Epithelial cell of proximal tubule (primary cell): ENCODE measurements around the gene SGK2. TPM values are rescaled to one million over a fixed set of nuclear protein-coding genes. Genes with fewer than 3 reads are reported as not detected.

Source experiments
- DNase-seq: peaks from one replicate; pipeline ENCODE4 v3.0.0-alpha.2; 2011; ENCODE audit warnings: low read depth
- H3K4me3 ChIP-seq: 2 replicates; pipeline ENCODE4 v1.5.1; 2011; ENCODE audit warnings: low read depth, mild to moderate bottlenecking, low read length
- total RNA-seq: library from RNA; depleted of rRNA; stranded (reverse); fragments of >200 nt; gene quantifications from 2 replicates; pipeline ENCODE4 v1.2.3, GENCODE V29; 2015
- TF ChIP-seq, protein P1 (sequence below): conservative IDR thresholded peaks from 2 replicates; pipeline ENCODE4 v1.5.1; 2012; ENCODE audit warnings: low read depth, mild to moderate bottlenecking, low read length

Gene SGK2
- total RNA-seq, 1 donor from 2014 or later, result 5.9 TPM

DNA sequence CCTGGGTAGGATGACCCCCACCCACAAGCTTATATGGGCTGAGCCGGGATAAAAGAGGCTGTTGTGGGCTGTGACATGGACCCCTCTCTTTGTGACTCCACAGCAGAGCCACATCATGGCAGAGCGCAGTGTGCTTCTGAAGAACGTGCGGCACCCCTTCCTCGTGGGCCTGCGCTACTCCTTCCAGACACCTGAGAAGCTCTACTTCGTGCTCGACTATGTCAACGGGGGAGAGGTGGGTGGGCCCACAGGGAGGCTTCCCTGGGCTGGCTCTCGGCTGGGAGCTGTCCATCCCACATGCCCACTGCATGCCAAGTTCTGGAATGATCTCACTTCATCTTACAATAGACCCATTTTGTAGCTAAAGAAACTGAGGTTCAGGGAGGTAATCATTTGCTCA is 10.5 kb downstream of the SGK2 start:
- no peak for DNase-seq
- H3K4me3 ChIP-seq, result no peak overlapping the region
- TF ChIP-seq, protein P1, sequence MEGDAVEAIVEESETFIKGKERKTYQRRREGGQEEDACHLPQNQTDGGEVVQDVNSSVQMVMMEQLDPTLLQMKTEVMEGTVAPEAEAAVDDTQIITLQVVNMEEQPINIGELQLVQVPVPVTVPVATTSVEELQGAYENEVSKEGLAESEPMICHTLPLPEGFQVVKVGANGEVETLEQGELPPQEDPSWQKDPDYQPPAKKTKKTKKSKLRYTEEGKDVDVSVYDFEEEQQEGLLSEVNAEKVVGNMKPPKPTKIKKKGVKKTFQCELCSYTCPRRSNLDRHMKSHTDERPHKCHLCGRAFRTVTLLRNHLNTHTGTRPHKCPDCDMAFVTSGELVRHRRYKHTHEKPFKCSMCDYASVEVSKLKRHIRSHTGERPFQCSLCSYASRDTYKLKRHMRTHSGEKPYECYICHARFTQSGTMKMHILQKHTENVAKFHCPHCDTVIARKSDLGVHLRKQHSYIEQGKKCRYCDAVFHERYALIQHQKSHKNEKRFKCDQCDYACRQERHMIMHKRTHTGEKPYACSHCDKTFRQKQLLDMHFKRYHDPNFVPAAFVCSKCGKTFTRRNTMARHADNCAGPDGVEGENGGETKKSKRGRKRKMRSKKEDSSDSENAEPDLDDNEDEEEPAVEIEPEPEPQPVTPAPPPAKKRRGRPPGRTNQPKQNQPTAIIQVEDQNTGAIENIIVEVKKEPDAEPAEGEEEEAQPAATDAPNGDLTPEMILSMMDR, result no peak

DNA sequence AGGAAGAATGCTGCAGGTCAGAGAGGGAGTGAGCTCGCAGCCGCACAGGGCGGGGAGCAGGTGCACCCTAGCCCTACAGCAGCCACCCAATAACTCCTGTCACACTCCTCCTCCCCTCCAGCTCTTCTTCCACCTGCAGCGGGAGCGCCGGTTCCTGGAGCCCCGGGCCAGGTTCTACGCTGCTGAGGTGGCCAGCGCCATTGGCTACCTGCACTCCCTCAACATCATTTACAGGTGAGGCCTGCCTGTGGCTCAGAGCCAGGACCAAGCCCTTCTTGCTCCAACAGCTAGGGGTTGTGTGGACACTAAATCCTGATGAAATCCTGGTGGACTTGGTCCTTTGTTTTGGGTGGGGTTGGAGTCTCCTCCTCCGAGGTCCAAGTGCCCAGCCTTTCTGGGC is 11.7 kb downstream of the SGK2 start:
- no peak overlapping the region for H3K4me3 ChIP-seq
- DNase-seq, result no peak
- TF ChIP-seq, protein P1, result no peak

DNA sequence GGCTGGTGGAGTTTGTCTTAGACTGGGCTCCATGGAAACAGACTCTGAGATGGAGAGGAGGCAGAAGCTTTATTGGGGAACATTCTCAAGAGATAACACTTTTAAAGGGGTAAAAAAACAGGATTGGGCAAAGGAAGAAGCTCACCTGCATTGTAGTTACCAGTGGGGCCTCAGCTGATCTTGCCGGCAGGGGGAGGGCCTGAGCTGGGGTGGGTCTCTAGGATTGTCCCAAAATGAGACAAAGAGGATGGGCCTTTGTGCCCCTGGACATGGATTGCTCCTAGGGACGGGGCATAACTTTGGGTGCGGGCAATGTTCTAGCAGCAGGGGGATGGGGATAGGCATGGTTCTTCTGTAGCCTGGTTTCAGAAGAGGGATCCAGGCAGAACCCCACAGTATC is 12.5 kb downstream of the SGK2 start:
- no peak overlapping the region for H3K4me3 ChIP-seq
- TF ChIP-seq, protein P1, result no peak
- DNase-seq, result no peak

DNA sequence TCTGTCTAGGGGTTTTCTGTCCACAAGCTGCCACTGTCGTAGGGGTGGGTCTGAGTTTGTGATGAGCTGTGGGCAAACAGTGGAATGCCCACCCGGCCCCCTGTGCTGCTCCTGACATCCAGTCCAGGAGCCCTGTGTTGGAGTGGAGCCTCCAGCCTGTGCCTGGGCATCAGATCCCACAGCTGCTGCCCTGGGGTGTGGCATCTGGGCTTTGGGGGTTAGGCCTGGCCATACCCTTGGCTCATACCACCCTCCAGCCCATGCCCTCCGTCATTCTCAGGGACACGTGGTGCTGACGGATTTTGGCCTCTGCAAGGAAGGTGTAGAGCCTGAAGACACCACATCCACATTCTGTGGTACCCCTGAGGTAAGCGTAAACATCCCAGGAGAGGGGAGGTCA is 12.9 kb downstream of the SGK2 start:
- DNase-seq, result no peak
- TF ChIP-seq, protein P1, result no peak
- no peak overlapping the region for H3K4me3 ChIP-seq

DNA sequence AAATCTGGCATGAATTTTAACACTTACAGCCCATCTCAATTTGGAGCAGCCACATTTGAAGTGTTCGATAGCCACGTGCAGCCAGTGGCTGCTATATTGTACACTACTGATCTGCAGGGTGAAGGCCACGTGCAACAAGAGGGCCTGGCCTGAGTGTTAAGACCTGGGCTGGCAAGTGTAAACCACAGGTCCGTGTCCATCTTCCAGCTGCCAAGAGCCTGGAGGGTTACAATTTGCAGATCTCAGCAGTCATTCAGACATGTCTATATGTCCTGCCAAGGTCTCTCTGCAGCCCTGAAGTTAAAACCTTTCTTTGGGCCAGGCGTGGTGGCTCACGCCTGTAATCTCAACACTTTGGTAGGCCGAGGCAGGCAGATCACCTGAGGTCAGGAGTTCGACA is 14.1 kb downstream of the SGK2 start:
- no peak for DNase-seq
- H3K4me3 ChIP-seq, result no peak overlapping the region
- TF ChIP-seq, protein P1, result no peak

DNA sequence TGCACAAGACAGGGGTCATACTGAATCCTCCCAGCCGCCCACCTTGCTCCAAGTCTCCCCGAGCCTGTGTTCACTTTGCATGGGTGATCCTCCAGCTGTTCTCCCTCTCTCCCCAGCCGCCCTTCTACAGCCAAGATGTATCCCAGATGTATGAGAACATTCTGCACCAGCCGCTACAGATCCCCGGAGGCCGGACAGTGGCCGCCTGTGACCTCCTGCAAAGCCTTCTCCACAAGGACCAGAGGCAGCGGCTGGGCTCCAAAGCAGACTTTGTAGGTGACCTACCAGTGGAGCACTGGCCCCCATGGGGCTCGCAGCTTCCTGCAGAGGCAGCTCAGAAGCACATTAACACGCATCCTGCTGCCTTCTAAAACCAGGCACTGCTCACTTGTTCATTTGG is 17.3 kb downstream of the SGK2 start:
- no peak overlapping the region for H3K4me3 ChIP-seq
- TF ChIP-seq, protein P1, result no peak
- DNase-seq, result no peak

DNA sequence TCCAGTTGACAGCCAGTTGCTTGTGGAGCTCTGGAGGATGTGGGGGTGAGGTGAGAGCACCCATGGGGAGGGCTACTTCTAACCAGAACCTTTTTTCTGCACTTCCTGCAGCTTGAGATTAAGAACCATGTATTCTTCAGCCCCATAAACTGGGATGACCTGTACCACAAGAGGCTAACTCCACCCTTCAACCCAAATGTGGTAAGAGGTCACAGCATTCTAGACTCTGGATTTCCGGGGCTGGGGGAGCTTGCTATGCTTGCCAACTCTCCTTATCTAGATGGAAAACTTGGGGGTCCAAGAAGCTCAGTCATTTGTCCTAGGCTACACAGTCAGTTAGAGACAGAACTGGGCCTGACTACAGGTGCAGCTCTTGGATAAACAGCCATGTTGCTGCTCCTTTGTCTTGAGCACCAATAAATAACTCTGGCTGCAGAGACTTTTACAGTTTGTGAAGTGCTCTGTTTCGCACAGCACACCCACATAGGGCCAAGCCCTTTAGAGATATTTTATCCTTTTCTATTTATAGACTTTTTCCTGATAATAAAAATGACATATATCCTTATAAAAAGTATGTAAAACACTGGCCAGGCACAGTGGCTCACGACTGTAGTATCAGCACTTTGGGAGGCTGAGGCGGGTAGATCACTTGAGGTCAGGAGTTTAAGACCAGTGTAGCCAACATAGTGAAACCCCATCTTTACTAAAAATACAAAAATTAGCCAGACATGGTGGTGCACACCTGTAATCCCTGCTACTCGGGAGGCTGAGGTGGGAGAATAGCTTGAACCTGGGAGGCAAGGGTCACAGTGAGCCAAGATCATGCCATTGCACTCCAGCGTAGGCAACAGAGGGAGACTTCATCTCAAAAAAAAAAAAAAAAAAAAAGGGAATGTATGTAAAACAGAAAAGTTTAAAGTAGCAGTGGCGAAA is 21.3 kb downstream of the SGK2 start:
- TF ChIP-seq, protein P1, result no peak
- H3K4me3 ChIP-seq, result no peak overlapping the region
- no peak for DNase-seq
